Activated T-helper 1 cell treated with Interleukin-2 at 50 U/mL for 16 hours (primary cell): ENCODE data around the gene PCP4L1.
"Not testable (repeated sequence)": the region's sequence is repeated elsewhere in the genome, so short reads cannot be mapped to it uniquely, and the experiment has no call there.

Experiments used
- DNase-seq: peaks from one replicate; pipeline ENCODE4 v3.0.0-alpha.2; 2020; ENCODE audit warnings: low read depth

PCP4L1 gene

DNA sequence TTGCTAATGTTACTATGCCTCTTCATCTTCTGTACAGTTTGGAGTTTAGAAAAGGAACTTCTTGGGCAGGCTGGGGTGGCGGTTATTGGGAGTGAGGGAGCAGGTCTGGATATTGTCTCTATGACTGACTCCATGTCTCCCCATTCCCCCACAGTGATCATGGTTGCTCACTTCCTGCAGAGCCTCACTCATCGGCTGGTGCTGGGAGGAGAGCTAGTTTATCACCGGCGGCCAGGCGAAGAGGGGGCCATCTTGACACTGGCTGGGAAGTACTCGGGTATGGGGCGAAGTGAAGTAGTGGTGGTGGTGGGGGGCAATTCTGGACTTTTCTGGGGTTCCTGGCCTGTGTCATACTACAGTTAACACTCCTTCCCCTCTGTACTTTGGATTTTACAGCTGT is 30.5 kb upstream of the PCP4L1 start:
- DNase-seq: no peak

DNA sequence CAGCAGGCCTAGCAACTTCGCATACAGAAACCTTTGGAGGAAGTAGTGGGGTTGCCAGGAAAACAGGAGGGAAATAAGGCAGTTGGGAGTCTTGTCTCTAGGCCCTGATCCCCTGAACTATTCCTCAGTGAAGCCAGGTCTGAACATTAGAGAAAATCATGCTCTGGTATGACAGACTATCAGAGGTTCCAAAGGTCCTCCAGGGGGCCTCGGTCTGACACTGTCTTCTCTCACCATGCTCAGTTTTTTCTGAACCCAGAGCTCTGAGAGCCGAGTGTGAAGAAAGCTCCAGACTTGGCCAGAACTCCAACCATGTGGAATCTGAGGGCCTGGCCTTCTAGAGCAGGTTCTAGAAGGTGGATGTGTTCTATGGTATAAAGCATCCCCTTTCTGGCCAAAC is 28.6 kb upstream of the PCP4L1 start:
- no peak for DNase-seq

DNA sequence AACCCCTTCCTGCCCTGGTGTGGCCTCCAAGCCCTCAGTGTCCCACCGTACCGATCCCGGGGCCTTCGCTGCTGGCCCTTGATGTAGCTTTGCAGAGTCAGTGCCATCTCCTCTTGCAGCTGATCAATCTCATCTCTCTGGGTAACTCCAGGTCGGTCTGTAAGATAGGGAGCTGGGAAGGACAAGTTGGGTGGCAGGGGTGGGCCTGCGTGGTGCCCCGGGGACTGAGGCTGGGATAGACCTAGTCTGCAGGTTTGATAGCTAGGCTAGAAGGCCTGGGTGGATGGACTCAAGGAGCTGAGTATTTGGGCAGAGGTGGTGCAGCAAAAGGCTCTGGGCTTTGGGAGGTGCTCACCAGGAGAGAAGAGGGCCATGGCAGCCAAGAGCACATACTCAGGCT is 27.8 kb upstream of the PCP4L1 start:
- no peak for DNase-seq

DNA sequence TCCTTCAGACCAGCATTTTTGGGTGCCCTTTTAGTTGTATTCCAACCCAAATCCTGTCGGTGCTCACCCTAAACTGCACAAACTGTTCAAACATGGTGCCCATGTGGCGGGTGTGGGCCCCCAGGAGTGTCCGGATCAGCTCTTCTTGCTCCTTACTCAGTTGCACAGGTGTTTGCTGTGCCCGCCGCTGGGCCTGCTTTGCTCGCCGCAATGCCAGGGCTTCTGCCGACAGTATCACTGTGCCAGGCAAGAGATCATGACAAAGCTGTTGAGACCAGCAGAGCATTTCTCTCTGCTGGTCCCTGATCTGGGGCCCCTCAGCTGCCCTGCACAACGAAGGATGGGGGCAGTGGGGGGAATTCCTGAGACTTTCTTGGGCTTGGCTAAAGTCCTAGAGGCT is 25.4 kb upstream of the PCP4L1 start:
- no peak for DNase-seq

DNA sequence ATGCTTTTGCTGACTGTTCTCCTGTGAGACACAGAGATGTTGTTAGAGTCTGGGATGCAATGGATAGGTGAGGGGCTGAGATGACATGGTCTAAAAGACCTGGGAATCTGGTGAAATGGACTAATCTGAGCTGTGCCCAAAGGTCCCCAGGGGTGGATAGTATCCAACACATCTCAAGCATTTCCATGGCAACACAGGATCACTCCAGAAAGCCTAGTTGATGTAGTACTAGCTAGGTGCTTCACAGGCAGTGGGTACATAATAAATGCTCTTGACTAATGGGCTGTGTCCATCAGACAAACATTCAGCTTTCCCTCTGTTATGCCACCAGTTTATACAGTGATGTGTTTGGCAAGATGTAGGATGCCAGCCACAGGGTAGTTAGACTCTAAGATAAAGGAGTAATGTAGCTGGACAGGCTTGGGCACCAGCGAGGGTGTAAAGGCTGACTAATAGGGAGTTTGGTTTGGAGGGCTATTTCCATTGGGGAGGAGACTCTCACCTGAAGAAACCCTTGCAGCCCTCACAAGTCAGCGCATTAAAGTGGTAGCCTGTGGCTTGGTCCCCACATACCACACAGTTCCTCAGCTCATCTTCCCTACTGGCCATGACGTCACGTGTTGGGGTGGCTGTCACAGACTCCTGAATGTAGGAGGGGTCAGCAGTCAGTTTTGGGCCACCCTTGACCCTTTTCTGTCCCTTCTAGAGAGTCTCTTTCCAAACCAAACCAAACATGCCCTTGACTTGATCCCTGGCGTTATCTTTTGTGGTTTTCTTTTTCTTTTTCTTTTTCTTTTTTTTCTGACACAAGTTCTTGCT is 22.4 kb upstream of the PCP4L1 start:
- DNase-seq: no peak

DNA sequence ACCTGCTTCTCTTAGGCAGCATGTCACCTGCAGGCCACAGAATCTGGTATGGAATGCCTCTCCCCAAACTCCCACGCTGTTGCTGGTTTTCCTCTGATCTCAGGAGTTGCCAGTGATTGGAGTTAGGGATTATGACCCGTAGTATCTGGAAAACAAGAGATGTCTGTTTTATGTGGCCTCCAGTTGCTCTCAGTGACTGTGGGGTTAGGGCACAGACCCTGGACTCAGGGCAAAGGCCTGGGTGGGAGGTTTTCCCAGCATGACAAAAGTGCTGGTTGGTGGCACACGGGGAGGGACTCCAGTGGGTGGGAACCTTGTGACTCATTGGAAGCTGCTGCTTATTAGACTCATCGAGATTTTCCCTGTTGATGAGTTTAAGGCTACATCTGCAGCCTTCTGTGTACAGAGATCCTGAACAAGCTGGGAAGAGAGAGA is 20.5 kb upstream of the PCP4L1 start, which contains the start of gene NR1I3:
NR1I3 (minus strand) TSS at position 165 of the 435 bp plus-strand sequence. CDS start 1,638 bp downstream, outside the sequence.
- no peak for DNase-seq

DNA sequence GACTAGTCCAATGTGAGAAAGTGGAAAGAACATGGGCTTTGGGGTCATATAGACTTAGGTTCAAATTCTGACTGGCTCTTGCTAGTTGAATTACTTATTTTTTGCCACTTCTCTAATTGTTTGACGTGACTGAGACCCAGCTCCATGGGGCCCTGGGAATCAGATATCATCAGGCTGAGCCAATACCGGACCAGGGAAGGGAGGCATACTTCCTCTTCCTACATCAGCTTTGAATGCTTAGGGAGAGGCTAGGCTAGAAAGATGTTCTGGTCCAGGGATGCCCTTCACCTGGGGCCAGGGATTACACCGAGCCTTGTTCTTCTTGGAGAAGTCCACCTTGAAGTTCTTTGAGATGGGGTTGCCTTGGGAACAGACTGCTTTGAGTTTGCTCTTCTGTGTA is 16.9 kb upstream of the PCP4L1 start:
- no peak for DNase-seq

DNA sequence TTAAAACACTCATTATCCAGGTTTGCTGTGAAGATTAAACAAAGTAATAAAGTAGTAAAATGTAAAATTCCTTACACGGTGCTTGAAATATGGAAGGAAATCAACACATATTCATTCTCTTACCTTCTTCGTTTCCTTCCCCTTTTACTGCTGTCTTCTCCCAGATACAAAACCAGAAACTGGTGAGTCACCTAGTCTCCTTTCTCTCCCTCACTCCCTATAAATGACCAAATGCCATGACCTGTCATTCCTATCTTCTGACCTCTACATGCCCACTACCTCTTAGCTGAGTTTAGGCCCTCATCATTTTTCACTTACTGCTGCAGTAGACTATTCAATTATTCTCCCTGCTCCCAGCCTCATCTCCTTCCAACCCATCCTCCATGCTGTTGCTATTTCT is 16.2 kb upstream of the PCP4L1 start:
- DNase-seq: no peak

DNA sequence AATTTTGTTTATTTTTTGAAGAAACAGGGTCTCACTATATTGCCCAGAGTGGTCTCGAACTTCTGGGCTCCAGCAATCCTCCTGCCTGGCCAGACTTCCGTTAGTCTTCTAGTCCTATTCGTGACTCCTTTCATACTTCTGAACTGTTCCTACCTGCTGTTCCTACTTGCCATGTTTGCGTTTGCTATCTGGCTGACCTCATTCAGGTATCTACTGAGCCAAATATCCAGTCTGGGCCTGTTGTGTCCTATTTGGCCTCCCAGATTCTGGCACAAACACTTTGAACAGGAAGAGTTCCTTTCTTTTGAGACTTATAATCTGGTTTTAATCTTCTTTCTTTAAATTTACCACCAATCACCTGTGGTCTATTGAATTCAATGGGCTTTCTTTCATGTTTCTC is 13.7 kb upstream of the PCP4L1 start:
- no peak for DNase-seq

DNA sequence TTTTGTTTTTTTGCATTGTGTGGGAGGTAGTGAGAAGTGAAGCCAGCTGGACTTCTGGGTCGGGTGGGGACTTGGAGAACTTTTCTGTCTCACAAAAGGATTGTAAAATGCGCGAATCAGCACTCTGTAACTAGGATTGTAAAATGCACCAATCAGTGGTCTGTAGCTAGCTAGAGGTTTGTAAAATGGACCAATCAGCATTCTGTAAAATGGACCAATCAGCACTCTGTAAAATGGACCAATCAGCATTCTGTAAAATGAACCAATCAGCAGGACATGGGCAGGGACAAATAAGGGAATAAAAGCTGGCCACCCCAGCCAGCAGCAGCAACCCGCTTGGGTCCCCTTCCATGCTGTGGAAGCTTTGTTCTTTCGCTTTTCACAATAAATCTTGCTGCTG is 8.4 kb upstream of the PCP4L1 start:
- DNase-seq: not testable (repeated sequence)

DNA sequence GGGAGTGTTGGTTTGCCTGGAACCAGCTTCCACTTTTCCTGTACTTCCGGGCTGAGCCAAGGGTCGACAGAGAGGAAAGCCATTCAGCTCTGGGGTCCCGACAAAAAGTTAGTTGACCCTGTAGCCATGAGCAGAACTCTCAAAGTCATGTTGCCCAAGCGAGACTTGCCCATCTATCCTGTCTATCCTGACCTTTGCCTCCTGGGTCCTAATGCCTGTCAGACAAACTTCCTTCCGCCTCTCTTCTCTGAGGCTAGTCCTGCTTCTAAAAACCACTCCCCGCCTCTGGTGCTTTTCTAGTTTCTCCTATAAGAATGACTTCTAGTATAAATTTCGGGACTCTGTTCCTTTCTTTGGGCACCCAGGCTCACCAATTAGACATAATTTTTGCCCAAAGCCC is 7.7 kb upstream of the PCP4L1 start:
- DNase-seq: no peak

DNA sequence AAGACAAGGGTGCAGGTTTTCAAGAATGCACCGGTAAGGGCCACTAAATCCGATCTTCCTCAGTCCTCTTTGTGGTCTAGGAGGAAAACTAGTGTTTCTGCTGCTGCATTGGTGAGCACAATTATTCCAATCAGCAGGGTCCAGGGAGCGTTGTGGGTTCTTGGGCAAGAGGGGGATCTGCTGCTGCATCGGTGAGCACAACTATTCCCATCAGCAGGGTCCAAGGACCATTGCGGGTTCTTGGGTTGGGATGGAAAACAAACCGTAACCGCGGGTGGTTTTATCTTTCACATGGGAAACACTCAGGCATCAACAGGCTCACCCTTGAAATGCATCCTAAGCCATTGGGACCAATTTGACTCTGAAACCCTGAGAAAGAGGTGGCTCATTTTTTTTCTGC is 7.0 kb upstream of the PCP4L1 start:
- DNase-seq: no peak

DNA sequence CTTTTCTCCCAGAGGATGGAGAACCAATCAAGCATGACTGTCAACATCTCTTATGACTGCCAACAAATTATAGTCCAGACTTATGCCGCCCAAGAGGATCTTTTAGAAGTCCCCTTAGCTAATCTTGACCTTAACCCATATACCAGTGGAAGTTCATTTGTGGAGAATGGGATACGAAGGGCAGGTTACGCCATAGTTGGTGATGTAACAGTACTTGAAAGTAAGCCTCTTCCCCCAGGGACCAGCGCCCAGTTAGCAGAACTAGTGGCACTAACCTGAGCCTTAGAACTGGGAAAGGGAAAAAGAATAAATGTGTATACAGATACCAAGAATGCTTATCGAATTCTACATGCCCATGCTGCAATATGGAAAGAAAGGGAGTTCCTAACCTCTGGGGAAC is 3.2 kb upstream of the PCP4L1 start:
- not testable (repeated sequence) for DNase-seq

DNA sequence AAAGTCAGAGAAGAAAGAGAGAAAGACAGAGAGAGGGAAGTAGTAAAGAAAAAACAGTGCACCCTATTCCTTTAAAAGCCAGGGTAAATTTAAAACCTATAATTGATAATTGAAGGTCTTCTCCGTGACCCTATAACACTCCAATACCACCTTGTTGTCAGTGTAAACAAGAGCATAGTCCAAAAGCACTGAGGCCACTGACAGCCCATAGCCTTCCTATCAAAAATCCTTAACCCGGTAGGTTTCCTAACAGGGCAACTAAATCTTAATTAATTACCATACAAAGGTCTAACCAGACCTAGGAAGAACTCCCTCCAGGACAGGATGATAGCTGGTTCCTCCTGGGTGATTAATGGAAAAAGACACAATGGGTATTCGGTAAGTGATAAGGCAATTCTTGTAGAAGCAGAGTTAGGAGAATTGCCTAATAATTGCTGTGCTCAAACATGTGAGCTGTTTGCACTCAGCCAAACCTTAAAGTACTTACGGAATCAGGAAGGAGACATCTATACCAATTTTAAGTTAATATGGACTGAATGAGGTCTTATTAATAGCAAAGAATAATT is 2.5 kb upstream of the PCP4L1 start:
- DNase-seq: not testable (repeated sequence)

DNA sequence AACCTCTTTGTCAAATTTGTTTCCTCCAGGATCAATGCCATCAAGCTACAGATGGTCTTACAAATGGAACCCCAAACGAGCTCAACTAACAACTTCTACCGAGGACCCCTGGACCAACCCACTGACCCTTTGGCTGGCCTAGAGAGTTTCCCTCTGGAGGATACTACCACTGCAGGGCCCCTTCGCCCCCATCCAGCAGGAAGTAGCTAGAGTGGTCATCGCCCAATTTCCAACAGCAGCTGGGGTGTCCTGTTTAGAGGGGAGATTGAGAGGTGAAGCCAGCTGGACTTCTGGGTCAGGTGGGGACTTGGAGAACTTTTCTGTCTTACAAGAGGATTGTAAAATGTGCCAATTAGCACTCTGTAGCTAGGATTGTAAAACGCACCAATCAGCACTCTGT is 1.4 kb upstream of the PCP4L1 start:
- DNase-seq: not testable (repeated sequence)

DNA sequence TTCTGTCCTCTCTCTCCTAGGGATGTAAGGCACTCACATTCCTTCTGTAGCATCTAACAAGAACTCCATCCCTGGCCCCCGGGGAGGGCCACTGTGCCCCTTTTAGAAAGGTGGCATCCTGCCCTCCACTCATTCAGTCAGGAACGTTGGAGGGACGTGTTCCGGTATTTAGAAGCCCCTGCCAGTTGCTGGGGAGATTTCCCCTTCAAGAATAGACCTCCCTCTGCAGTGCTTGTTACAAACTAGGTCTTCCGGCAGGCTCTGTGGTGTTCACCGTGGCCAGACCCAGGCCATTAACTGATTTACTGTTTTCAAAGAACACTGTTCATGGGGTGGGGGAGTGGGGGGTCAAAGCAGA is 779 bp downstream of the PCP4L1 start:
- no peak for DNase-seq

DNA sequence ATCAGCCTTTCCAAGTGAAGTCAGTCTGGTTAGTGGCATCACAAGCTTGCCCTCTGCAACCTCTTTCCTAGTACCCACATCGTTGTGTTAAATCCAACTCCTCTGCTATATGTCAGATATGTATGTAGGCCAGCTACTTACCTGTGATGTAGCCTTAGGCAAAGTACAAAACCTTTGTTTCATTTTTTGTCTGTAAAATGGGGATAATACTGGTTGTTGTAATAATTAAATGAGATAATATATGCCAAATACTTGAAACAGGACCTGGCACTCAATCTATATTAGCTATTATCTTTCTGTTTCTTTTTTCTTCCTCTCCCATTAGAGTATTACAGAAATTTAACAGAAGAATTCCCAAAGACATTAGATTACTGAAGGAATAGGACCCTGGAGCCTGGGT is 1.2 kb downstream of the PCP4L1 start:
- no peak for DNase-seq

DNA sequence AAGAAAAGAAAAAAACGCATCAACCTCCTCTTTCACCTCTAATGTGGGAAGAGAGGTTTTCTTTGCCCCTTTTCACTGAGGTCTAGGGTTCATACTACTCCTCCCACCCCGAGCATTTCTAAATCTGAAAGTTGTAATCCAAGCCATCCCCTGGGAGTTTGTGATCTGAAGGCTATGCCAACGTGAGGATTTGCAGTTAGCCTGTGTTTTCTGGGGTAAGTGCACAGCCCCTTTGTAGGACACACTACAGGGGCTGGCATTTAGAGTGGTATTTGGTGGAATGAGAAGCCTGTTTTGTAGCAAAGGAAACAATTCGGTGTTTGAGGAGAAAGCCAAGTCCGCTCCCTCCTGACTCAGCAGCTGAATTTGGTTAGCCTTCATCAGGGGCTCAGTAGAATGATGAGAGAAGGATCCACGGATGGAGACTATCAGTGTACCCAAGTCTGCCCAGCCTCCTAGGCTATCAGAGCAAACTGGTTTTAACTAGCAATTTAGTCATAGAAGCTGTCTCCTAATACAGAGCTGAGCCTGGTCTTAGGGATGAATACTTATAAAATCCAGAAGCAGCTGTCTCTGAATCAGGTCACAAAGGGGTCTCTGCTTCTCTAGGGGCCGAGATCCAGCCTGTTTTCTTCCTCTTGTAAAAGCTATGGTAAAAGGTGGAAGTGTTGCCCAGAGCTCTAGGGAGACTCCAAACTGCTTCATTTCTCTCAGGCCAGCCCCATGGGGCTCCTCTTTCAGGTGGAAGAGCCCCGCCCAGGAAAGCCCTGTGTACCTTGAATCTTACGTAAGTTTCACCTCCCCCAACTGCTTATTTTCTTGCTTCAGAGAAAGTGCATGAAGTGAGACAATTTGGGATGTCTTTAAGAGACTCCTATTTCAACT is 2.1 kb downstream of the PCP4L1 start:
- no peak for DNase-seq

DNA sequence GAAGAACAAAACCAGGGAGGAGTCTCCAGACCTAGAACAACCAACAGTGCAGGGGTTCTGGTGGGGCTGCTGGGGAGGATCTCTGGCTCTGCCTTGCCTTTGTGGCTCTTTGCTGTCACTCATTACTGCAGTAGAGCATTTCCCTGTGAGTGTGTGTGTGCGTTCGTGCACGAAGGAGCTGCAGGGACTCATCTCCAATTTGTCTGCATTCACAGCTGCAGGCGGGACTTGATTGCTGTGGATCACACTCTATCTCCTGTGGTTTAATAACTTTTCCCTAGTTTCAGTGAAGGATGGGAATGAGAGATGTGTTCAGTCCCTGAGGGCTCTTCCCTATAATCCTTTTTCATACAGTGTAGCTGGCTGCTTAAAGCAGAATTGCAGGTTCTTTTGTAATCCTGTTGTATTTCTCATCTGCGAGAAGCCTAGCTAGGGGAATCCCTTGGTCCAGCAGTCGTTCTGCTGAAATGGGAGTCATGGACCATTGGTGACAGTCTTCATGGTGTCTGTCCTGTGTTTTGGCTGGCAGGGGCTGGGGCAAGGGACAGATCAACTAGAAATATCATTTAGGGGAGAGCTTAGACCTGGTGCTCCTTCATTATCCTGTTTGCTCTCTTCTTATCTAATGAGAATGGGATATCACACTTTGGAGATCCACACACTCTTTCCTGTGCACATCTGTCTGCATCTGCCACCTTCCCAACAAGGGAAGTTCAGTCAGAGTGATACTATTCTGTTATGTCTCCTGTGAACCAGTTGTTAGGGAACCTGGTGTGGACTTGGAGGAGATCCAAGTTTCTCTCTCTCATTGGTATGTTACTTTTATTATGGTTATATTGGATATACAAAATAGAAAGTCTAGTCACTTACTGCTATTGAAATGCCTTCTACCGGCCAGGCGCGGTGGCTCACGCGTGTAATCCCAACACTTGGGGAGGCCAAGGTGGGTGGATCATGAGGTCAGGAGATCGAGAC is 3.0 kb downstream of the PCP4L1 start:
- no peak for DNase-seq

DNA sequence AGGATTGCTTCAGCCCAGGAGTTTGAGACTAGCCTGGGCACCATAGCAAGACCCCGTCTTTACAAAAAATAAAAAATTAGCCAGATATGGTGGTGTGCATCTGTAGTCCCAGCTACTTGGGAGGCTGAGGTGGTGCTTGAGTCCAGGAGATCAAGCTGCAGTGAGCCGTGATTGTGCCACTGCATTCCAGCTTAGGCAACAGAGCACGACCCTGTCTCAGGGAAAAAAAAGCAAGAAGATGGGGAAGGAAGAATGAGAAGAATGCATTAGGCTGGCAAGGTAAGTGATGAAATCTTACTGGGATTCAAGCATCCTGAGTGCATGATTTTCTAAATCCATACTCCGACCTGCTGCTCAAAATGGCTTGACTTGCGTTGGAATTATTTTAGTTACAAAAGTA is 6.8 kb downstream of the PCP4L1 start:
- no peak for DNase-seq

DNA sequence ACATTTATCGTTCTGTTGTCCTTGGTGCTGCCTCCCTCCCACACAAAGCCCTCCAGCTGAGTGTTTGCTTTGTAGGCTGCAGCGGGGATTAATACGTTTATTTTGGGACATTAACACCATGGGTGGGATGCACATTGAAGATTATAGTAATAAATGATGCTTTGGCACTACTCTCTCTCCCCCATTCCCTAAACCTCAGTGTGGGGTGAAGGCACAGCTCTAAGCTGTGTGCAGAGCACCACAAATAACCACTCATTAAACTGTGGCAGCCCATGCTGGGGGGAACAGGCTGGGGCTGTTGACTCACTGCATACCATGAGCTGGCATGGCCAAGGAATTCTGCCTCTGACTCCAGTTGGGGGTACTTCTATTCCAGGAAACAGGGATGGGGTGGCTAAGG is 7.7 kb downstream of the PCP4L1 start:
- no peak for DNase-seq

DNA sequence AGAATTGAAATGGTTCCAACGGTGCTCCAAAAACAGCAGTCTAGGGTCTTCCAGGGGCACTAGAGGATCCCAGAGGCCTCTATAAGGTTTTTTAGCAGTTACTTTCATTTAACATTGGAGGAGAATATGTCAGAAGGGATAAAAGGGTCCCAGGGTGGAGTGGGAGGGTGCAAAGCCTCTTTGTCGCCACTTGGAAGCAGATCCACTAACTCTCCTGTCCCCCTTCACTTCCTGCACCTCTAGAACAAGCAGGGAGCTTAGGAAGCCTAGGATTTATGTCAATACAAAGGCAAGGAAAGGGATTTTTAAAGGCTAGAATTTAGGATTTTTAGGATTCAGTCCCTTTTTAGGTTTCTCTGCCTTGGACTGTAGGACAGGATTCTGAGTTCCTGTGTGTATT is 8.3 kb downstream of the PCP4L1 start:
- DNase-seq: no peak
